Neuronal stem cell (in vitro differentiated cells): ENCODE measurements around the gene SMAP2. TPM values are rescaled to one million over a fixed set of nuclear protein-coding genes. Genes with fewer than 3 reads are reported as not detected.
A peak's percentile ranks its signal among the peaks of the same experiment; 100 is the strongest.
"Not testable (repeated sequence)": the region's sequence is repeated elsewhere in the genome, so short reads cannot be mapped to it uniquely, and the experiment has no call there.

Experiments used
- DNase-seq: peaks from one replicate; pipeline ENCODE4 v3.0.0-alpha.2; 2013; ENCODE audit warnings: low spot score
- H2AFZ ChIP-seq: one replicate; pipeline ENCODE4 v1.6.1; 2013; ENCODE audit warnings: mild to moderate bottlenecking, low read length, inconsistent platforms
- H2AK5ac ChIP-seq: 2 replicates; pipeline ENCODE4 v1.6.1; 2013; ENCODE audit warnings: low read depth, mild to moderate bottlenecking, inconsistent platforms, low read length, moderate library complexity, mixed read lengths
- H2BK120ac ChIP-seq: 2 replicates; pipeline ENCODE4 v1.6.1; 2013; ENCODE audit warnings: low read depth, mild to moderate bottlenecking, inconsistent platforms, low read length, moderate library complexity, mixed read lengths
- H2BK12ac ChIP-seq: one replicate; pipeline ENCODE4 v1.6.1; 2013; ENCODE audit warnings: low read length, inconsistent platforms
- H2BK15ac ChIP-seq: 2 replicates; pipeline ENCODE4 v1.6.1; 2013; ENCODE audit warnings: mild to moderate bottlenecking, low read length, inconsistent platforms, mixed read lengths
- H2BK5ac ChIP-seq: one replicate; pipeline ENCODE4 v1.6.1; 2013; ENCODE audit warnings: inconsistent platforms, mild to moderate bottlenecking, low read length, moderate library complexity
- H3K14ac ChIP-seq: one replicate; pipeline ENCODE4 v1.6.1; 2013; ENCODE audit warnings: low read length, inconsistent platforms
- H3K18ac ChIP-seq: 2 replicates; pipeline ENCODE4 v1.6.1; 2013; ENCODE audit warnings: low read length, inconsistent platforms
- H3K23ac ChIP-seq: 2 replicates; pipeline ENCODE4 v1.6.1; 2013; ENCODE audit warnings: low read depth, mild to moderate bottlenecking, mixed read lengths, low read length, inconsistent platforms; ENCODE audit not compliant: poor library complexity
- H3K27ac ChIP-seq: replicated peaks from 3 replicates; pipeline ENCODE4 v1.5.1; 2013; ENCODE audit warnings: low read length, inconsistent platforms
- H3K27me3 ChIP-seq, 3 experiments: 2 replicates each; pipeline ENCODE4 v1.6.1; 2013; ENCODE audit warnings: low read length in 3 of 3, mild to moderate bottlenecking in 2 of 3, inconsistent platforms in 1 of 3, low read depth in 1 of 3, mixed read lengths in 1 of 3, moderate library complexity in 1 of 3; ENCODE audit not compliant: control insufficient read depth in 3 of 3, insufficient read depth in 3 of 3
- H3K36me3 ChIP-seq, 2 donors: replicated peaks in 1 of 2; 2 replicates each; pipeline ENCODE4 v1.6.1; 2013; ENCODE audit warnings: low read length in 2 of 2; ENCODE audit not compliant: control insufficient read depth in 2 of 2, insufficient read depth in 2 of 2
- H3K4ac ChIP-seq: 2 replicates; pipeline ENCODE4 v1.6.1; 2013; ENCODE audit warnings: inconsistent platforms, mild to moderate bottlenecking, low read length, moderate library complexity
- H3K4me1 ChIP-seq, 2 donors: 1 replicate in 1 of 2; 2 replicates in 1 of 2; pipeline ENCODE4 v1.6.1; 2013; ENCODE audit warnings: low read length in 2 of 2, low read depth in 1 of 2; ENCODE audit not compliant: control insufficient read depth in 2 of 2, insufficient read depth in 1 of 2
- H3K4me2 ChIP-seq: one replicate; pipeline ENCODE4 v1.6.1; 2013; ENCODE audit warnings: mild to moderate bottlenecking, low read length, inconsistent platforms; ENCODE audit not compliant: insufficient read depth, poor library complexity, severe bottlenecking
- H3K4me3 ChIP-seq, 2 donors: 2 replicates each; pipeline ENCODE4 v1.5.1; 2013; ENCODE audit warnings: low read length in 2 of 2, mild to moderate bottlenecking in 2 of 2, inconsistent platforms in 1 of 2, moderate library complexity in 1 of 2
- H3K79me1 ChIP-seq: one replicate; pipeline ENCODE4 v1.6.1; 2013; ENCODE audit warnings: low read depth, mild to moderate bottlenecking, inconsistent platforms, low read length, moderate library complexity
- H3K9ac ChIP-seq: one replicate; pipeline ENCODE4 v1.6.1; 2013; ENCODE audit warnings: mild to moderate bottlenecking, low read depth, low read length, inconsistent platforms; ENCODE audit not compliant: poor library complexity
- H3K9me3 ChIP-seq, 2 donors: replicated peaks in 1 of 2; 2 replicates each; pipeline versions ENCODE3 to v1.6.1; 2013; ENCODE audit warnings: low read length in 2 of 2, mild to moderate bottlenecking in 2 of 2, inconsistent platforms in 1 of 2, low read depth in 1 of 2, mixed read lengths in 1 of 2, moderate library complexity in 1 of 2; ENCODE audit not compliant: control insufficient read depth in 2 of 2, insufficient read depth in 1 of 2
- H4K8ac ChIP-seq: one replicate; pipeline ENCODE4 v1.6.1; 2013; ENCODE audit warnings: low read depth, mild to moderate bottlenecking, inconsistent platforms, low read length, moderate library complexity
- H4K91ac ChIP-seq: one replicate; pipeline ENCODE4 v1.6.1; 2013; ENCODE audit warnings: low read length, low read depth, mild to moderate bottlenecking, inconsistent platforms; ENCODE audit not compliant: poor library complexity
- WGBS, 2 donors: extraction: QIAGEN DNeasy Blood & Tissue Kit; methylation state at CpG; one replicate each; pipeline ENCODE4 v1.1.7; 2013; ENCODE audit warnings: missing lambda C conversion rate in 2 of 2, mixed read lengths in 1 of 2; ENCODE audit not compliant: insufficient read length in 2 of 2, insufficient replicate concordance in 1 of 2; ENCODE audit errors: extremely low coverage in 2 of 2; 5-methylcytosine and 5-hydroxymethylcytosine counted together
- polyA plus RNA-seq, 2 experiments: library from polyadenylated mRNA; stranded (reverse); fragments of 200-250 nt; gene quantifications; one replicate each; pipeline ENCODE4 v1.2.3, GENCODE V29; 2013

Gene SMAP2
- 12.8 TPM for polyA plus RNA-seq (2013, experiment 1 of 2)
- 12.4 TPM for polyA plus RNA-seq (2013, experiment 2 of 2)

DNA sequence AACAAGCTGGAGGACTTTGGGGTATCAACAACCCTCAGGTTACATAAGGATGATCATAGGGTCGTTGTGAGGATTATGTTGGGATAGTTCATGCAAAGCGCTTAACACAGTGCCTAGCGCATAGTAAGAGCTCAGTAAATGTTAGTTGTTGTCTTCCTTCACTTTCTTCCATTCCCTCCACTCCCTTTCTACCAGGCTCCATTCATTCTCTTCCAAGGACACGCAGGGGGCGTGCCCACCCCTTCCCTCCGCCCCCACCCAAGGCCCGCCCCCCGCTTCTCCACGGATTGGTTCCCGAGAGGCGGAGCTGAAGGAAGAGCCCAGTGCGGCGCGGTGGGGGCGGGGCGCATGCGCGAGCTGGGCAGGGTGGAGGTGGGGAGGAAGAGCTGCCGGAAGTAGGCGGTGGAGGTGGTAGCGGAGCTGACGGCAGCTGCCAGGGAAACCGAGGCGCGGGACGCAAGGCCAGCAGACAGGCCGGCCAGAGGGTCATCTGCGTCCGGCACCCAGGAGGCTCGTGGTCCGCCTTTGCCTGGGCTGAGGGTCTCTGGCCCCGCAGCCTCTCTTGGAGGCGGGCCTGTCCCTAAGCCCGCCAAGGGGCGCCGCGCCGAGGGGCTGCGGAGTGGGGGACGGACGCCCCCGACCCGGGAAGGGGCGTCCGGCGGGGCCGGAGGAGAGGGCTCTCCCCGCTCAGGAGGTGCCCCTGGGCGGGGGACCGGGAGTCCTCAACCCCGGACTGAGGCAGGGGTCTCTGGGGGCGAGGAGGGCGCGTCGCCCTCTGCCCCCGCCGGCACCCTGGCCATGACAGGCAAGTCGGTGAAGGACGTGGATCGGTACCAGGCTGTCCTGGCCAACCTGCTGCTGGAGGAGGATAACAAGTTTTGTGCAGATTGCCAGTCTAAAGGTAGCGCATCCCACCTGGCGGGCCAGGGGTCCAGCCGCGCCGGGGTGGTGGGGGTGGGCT, at the start of gene SMAP2:
Gene SMAP2 (plus strand): TSS at position 405 of the 961 bp plus-strand sequence. CDS start 394 bp downstream, at position 799.
- WGBS, 2 donors: no CpG with 5 or more reads among the region's 65 CpGs

DNA sequence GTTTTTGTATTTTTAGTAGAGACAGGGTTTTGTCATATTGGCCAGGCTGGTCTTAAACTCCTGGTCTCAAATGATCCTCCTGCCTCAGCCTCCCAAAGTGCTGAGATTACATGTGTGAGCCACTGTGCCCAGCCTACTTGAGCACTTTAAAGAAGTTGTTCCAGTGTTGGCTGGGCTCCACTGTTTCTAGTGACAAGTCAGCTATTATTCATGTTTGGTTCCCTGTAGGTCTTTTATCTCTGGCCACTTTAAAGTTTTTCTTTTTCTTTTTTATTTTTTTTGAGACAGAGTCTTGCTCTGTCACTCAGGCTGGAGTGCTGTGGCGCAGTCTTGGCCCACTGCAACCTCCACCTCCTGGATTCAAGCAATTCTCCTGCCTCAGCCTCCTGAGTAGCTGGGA, 42.1 kb upstream of the SMAP2 start:
- not testable (repeated sequence) for H3K4me2 ChIP-seq
- no CpG with 5 or more reads among the region's 1 CpG for WGBS, 2 donors

More for the DNA sequence above, at the start of gene SMAP2:
- peak within 1 kb of the TSS; percentile 35 for H3K18ac ChIP-seq
- peak; percentile 95 for DNase-seq
- no peak within 1 kb of the TSS for H2BK120ac ChIP-seq
- peak within 1 kb of the TSS; percentile 67 to 95 for H3K4me3 ChIP-seq
- H3K4me2 ChIP-seq: peak within 1 kb of the TSS; percentile 91
- H3K9ac ChIP-seq: peak within 1 kb of the TSS; percentile 95
- peak within 1 kb of the TSS; percentile 73 for H3K23ac ChIP-seq
- H2AK5ac ChIP-seq: no peak within 1 kb of the TSS
- H3K27me3 ChIP-seq: no peaks in the 10 kb centered on the region
- peaks cover 7% of the 10 kb centered on the region for H3K79me1 ChIP-seq
- no peak within 1 kb of the TSS for H4K8ac ChIP-seq
- H2BK15ac ChIP-seq: no peak within 1 kb of the TSS
- H3K14ac ChIP-seq: peak within 1 kb of the TSS; percentile 47
- peak within 1 kb of the TSS; percentile 2 for H3K27ac ChIP-seq
- H2BK12ac ChIP-seq: no peak within 1 kb of the TSS
- H2AFZ ChIP-seq: peak within 1 kb of the TSS; percentile 98
- no peak within 1 kb of the TSS for H3K4ac ChIP-seq
- H4K91ac ChIP-seq: no peak within 1 kb of the TSS
- H3K36me3 ChIP-seq: no peaks in the 10 kb centered on the region
- H3K9me3 ChIP-seq: no peaks in the 10 kb centered on the region
- peaks cover 2 to 5% of the 10 kb centered on the region in 2 donors for H3K4me1 ChIP-seq
- H2BK5ac ChIP-seq: peak within 1 kb of the TSS; percentile 66

DNA sequence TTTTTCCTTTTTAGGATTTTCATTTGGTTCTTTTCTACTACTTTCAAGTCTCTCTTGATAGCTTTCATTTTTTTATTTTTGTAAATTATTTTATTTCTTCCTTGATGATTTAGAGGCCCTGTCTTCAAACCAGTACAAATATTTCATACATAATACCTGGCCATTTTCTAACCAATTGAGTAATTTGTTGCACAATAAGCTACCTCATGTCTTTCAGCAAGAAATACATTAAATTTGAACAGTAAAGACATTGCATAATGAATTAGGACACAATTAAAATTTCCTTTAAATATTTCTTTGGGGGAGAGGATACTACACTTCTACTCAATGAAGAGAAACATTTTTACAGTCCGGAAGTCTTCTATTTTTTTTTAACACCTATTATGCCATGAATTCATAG, 40.8 kb upstream of the SMAP2 start:
- no peak overlapping the region for H2BK120ac ChIP-seq
- H3K14ac ChIP-seq: no peak overlapping the region
- H3K18ac ChIP-seq: no peak overlapping the region
- H3K4ac ChIP-seq: no peak overlapping the region
- no peak overlapping the region for H2AK5ac ChIP-seq
- no peaks in the 10 kb centered on the region for H3K27me3 ChIP-seq
- H4K8ac ChIP-seq: no peak overlapping the region
- no peaks in the 10 kb centered on the region for H3K9me3 ChIP-seq
- H2AFZ ChIP-seq: no peak overlapping the region
- WGBS, 2 donors: no CpG with 5 or more reads among the region's 1 CpG
- H2BK12ac ChIP-seq: no peak overlapping the region
- no peak overlapping the region for H4K91ac ChIP-seq
- no peaks in the 10 kb centered on the region for H3K4me1 ChIP-seq
- H3K4me3 ChIP-seq: no peak overlapping the region
- H3K36me3 ChIP-seq: no peaks in the 10 kb centered on the region
- H3K79me1 ChIP-seq: no peaks in the 10 kb centered on the region
- H3K23ac ChIP-seq: no peak overlapping the region
- H2BK15ac ChIP-seq: no peak overlapping the region
- H3K9ac ChIP-seq: no peak overlapping the region
- H2BK5ac ChIP-seq: no peak overlapping the region
- no peak for DNase-seq
- no peak overlapping the region for H3K4me2 ChIP-seq
- H3K27ac ChIP-seq: no peak overlapping the region

More for the DNA sequence above, 42.1 kb upstream of the SMAP2 start:
- not testable (repeated sequence) for H3K23ac ChIP-seq, H3K4ac ChIP-seq, H2AK5ac ChIP-seq, DNase-seq, H3K27ac ChIP-seq, H3K4me3 ChIP-seq, H3K79me1 ChIP-seq, H4K91ac ChIP-seq, H2BK15ac ChIP-seq, H2BK5ac ChIP-seq, H2AFZ ChIP-seq, H3K4me1 ChIP-seq, H2BK120ac ChIP-seq, H3K18ac ChIP-seq, H3K9ac ChIP-seq, H4K8ac ChIP-seq, H3K14ac ChIP-seq, H3K27me3 ChIP-seq, H2BK12ac ChIP-seq, H3K9me3 ChIP-seq, H3K36me3 ChIP-seq

DNA sequence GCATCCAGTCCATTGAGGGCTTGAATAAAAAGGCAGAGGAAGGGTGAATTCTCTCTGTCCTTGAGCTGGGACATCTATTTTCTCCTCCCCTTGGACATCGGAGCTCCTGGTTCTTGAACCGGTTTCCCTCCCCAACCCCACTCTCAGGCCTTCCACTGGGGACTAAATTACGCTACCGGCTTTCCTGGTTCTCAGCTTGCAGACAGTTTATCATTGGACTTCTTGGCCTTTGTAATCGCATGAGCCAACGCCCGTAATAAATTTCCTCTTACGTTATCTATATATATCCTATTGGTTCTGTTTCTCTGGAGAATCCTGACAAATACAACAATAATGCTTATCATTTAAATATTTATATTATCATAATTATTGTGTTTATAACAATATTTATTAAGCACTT, 36.1 kb upstream of the SMAP2 start:
- Histone ChIP-seq H2AK5ac (no peak overlapping the region), H3K9me3 (no peaks in the 10 kb centered on the region), H3K4ac (no peak overlapping the region), H3K4me1 (no peaks in the 10 kb centered on the region), H3K79me1 (no peaks in the 10 kb centered on the region), H3K18ac (no peak overlapping the region), H2BK120ac (no peak overlapping the region), H2BK12ac (no peak overlapping the region), H2BK5ac (no peak overlapping the region), H3K27me3 (no peaks in the 10 kb centered on the region), H2AFZ (no peak overlapping the region), H3K27ac (no peak overlapping the region), H3K23ac (no peak overlapping the region), H3K14ac (no peak overlapping the region), H4K91ac (no peak overlapping the region), H3K9ac (no peak overlapping the region), H2BK15ac (no peak overlapping the region), H3K36me3 (no peaks in the 10 kb centered on the region), H4K8ac (no peak overlapping the region), H3K4me2 (no peak overlapping the region), H3K4me3 (no peak overlapping the region)
- no CpG with 5 or more reads among the region's 8 CpGs for WGBS, 2 donors
- no peak for DNase-seq
